ENCODE results near the gene OR4D2. TPM values are rescaled to one million over a fixed set of nuclear protein-coding genes. Genes with fewer than 3 reads are reported as not detected.
A peak's percentile ranks its signal among the peaks of the same experiment; 100 is the strongest.

OR4D2 gene
- total and polyA plus RNA-seq, 2 of the 13 experiments (the other 11 are each of a cell fraction or from before 2014, with no cell fraction given) = not detected

DNA sequence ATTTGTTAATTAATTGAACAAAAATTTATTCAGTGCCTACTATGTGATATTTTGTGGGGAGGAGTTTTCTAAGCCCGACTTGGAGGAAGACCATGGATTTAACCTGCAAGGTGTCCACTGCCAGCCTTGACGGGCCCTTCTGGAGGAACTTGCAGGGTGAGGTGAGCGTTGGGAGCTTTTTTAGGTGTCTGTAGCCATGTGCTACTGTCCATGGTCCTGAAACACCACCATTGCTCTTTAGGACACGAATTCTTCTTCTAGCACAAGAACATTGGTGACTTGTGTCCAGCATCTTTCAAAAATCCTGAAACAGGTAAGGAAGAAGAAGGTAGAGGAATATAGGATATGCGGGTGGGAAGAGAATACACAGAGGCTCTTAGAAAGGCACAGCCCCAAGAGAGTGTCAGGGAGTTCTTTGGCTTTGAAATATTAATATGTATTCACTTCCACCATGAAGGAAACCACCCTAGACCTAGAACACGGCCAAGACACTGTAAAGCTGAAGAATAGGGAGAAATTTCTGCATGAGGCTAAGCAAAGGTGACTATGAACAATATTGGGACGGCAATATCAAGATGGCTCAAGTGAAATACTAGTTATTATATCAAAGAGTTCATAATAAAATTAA lies 46.5 kb upstream of the OR4D2 start (continued):
- TF ChIP-seq ZNF510 (CRISPR knock-in tag; IDR thresholded peaks at IDR 0.05; ENCODE audit: low read depth) = no peak
- TF ChIP-seq REPIN1 (CRISPR knock-in tag; IDR thresholded peaks at IDR 0.05; ENCODE audit: borderline replicate concordance, low read depth) = no peak
- TF ChIP-seq, protein P1, sequence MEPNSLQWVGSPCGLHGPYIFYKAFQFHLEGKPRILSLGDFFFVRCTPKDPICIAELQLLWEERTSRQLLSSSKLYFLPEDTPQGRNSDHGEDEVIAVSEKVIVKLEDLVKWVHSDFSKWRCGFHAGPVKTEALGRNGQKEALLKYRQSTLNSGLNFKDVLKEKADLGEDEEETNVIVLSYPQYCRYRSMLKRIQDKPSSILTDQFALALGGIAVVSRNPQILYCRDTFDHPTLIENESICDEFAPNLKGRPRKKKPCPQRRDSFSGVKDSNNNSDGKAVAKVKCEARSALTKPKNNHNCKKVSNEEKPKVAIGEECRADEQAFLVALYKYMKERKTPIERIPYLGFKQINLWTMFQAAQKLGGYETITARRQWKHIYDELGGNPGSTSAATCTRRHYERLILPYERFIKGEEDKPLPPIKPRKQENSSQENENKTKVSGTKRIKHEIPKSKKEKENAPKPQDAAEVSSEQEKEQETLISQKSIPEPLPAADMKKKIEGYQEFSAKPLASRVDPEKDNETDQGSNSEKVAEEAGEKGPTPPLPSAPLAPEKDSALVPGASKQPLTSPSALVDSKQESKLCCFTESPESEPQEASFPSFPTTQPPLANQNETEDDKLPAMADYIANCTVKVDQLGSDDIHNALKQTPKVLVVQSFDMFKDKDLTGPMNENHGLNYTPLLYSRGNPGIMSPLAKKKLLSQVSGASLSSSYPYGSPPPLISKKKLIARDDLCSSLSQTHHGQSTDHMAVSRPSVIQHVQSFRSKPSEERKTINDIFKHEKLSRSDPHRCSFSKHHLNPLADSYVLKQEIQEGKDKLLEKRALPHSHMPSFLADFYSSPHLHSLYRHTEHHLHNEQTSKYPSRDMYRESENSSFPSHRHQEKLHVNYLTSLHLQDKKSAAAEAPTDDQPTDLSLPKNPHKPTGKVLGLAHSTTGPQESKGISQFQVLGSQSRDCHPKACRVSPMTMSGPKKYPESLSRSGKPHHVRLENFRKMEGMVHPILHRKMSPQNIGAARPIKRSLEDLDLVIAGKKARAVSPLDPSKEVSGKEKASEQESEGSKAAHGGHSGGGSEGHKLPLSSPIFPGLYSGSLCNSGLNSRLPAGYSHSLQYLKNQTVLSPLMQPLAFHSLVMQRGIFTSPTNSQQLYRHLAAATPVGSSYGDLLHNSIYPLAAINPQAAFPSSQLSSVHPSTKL (CRISPR knock-in tag; IDR thresholded peaks at IDR 0.05) = peak; percentile 54; the same call in 1 of the 2 replicates
- TF ChIP-seq ZIK1 (CRISPR knock-in tag; IDR thresholded peaks at IDR 0.05; ENCODE audit: borderline replicate concordance, low read depth) = peak; percentile 50; the same call in 1 of the 2 replicates
- no peak for TF ChIP-seq BHLHE40 (IDR thresholded peaks at IDR 0.05; ENCODE audit: low read length)
- TF ChIP-seq ZNF251 (CRISPR knock-in tag; IDR thresholded peaks at IDR 0.05) = no peak
- no peak for TF ChIP-seq ZNF737 (CRISPR knock-in tag; IDR thresholded peaks at IDR 0.05; ENCODE audit: borderline replicate concordance)
- TF ChIP-seq ZNF788 (CRISPR knock-in tag; IDR thresholded peaks at IDR 0.05; ENCODE audit: borderline replicate concordance) = no peak
- TF ChIP-seq, protein P2, sequence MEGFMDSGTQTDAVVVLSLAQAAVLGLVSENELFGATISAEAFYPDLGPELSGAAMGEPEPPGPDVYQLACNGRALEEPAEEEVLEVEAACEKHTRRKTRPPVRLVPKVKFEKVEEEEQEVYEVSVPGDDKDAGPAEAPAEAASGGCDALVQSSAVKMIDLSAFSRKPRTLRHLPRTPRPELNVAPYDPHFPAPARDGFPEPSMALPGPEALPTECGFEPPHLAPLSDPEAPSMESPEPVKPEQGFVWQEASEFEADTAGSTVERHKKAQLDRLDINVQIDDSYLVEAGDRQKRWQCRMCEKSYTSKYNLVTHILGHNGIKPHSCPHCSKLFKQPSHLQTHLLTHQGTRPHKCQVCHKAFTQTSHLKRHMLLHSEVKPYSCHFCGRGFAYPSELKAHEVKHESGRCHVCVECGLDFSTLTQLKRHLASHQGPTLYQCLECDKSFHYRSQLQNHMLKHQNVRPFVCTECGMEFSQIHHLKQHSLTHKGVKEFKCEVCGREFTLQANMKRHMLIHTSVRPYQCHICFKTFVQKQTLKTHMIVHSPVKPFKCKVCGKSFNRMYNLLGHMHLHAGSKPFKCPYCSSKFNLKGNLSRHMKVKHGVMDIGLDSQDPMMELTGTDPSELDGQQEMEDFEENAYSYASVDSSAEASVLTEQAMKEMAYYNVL (CRISPR knock-in tag; IDR thresholded peaks at IDR 0.05; ENCODE audit: borderline replicate concordance) = no peak
- no peak for TF ChIP-seq MLLT10 (CRISPR knock-in tag; IDR thresholded peaks at IDR 0.05)
- TF ChIP-seq, protein P3, sequence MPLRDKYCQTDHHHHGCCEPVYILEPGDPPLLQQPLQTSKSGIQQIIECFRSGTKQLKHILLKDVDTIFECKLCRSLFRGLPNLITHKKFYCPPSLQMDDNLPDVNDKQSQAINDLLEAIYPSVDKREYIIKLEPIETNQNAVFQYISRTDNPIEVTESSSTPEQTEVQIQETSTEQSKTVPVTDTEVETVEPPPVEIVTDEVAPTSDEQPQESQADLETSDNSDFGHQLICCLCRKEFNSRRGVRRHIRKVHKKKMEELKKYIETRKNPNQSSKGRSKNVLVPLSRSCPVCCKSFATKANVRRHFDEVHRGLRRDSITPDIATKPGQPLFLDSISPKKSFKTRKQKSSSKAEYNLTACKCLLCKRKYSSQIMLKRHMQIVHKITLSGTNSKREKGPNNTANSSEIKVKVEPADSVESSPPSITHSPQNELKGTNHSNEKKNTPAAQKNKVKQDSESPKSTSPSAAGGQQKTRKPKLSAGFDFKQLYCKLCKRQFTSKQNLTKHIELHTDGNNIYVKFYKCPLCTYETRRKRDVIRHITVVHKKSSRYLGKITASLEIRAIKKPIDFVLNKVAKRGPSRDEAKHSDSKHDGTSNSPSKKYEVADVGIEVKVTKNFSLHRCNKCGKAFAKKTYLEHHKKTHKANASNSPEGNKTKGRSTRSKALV (CRISPR knock-in tag; IDR thresholded peaks at IDR 0.05) = no peak
- TF ChIP-seq NFYC (CRISPR knock-in tag; IDR thresholded peaks at IDR 0.05) = no peak
- TF ChIP-seq, protein P4, sequence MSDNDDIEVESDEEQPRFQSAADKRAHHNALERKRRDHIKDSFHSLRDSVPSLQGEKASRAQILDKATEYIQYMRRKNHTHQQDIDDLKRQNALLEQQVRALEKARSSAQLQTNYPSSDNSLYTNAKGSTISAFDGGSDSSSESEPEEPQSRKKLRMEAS (IDR thresholded peaks at IDR 0.05) = no peak
- TF ChIP-seq ZZZ3 (CRISPR knock-in tag; IDR thresholded peaks at IDR 0.05; ENCODE audit: borderline replicate concordance) = no peak
- TF ChIP-seq, protein P5, sequence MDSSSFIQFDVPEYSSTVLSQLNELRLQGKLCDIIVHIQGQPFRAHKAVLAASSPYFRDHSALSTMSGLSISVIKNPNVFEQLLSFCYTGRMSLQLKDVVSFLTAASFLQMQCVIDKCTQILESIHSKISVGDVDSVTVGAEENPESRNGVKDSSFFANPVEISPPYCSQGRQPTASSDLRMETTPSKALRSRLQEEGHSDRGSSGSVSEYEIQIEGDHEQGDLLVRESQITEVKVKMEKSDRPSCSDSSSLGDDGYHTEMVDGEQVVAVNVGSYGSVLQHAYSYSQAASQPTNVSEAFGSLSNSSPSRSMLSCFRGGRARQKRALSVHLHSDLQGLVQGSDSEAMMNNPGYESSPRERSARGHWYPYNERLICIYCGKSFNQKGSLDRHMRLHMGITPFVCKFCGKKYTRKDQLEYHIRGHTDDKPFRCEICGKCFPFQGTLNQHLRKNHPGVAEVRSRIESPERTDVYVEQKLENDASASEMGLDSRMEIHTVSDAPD (CRISPR knock-in tag; IDR thresholded peaks at IDR 0.05) = no peak
- TF ChIP-seq ZNF263 (CRISPR knock-in tag; IDR thresholded peaks at IDR 0.05) = no peak
- peak; percentile 78; the same call in 1 of the 2 replicates for TF ChIP-seq ZNF446 (CRISPR knock-in tag; IDR thresholded peaks at IDR 0.05)
- no peak for TF ChIP-seq NFATC3 (CRISPR knock-in tag; IDR thresholded peaks at IDR 0.05)
- no peak for TF ChIP-seq DR1 (CRISPR knock-in tag; IDR thresholded peaks at IDR 0.05)
- TF ChIP-seq ZNF557 (CRISPR knock-in tag; IDR thresholded peaks at IDR 0.05) = no peak
- TF ChIP-seq JUN (CRISPR knock-in tag; IDR thresholded peaks at IDR 0.05) = no peak

All from HepG2 (cell line).